NCI-H1092 treated with DMSO at 0.1 percent for 48 hours (cell line): ENCODE data around the gene HOXB2.

ENCODE experiments used
- DNase-seq: peaks from one replicate; lab custom pipeline; 2025; lab: John Stamatoyannopoulos, UW

Gene HOXB2

GRCh38 chr17:48565925-48566710 is 21.2 kb upstream of the HOXB2 start:
- DNase-seq: no peak

- DNase-seq: no peak
Observed at GRCh38 chr17:48565022-48565554, 20.2 kb upstream of the HOXB2 start.

- no peak for DNase-seq
Observed at GRCh38 chr17:48564188-48565021, 19.5 kb upstream of the HOXB2 start.

GRCh38 chr17:48563867-48564187 is 18.9 kb upstream of the HOXB2 start:
- no peak for DNase-seq

- no peak for DNase-seq
Observed at GRCh38 chr17:48563385-48563838, 18.5 kb upstream of the HOXB2 start.

- no peak for DNase-seq
Observed at GRCh38 chr17:48562934-48563333, 18.0 kb upstream of the HOXB2 start.

GRCh38 chr17:48561884-48562810 is 17.2 kb upstream of the HOXB2 start:
- no peak for DNase-seq

GRCh38 chr17:48559840-48560817 is 15.2 kb upstream of the HOXB2 start:
- no peak for DNase-seq

- no peak for DNase-seq
Observed at GRCh38 chr17:48559122-48559839, 14.4 kb upstream of the HOXB2 start.

GRCh38 chr17:48558831-48559121 is 13.9 kb upstream of the HOXB2 start:
- DNase-seq: no peak

GRCh38 chr17:48558057-48558830 is 13.3 kb upstream of the HOXB2 start:
- no peak for DNase-seq

GRCh38 chr17:48556576-48557401 is 11.9 kb upstream of the HOXB2 start:
- DNase-seq: no peak

GRCh38 chr17:48556229-48556575 is 11.3 kb upstream of the HOXB2 start:
- no peak for DNase-seq

- DNase-seq: peak; percentile 96
Observed at GRCh38 chr17:48555258-48556228, 10.6 kb upstream of the HOXB2 start.

- DNase-seq: no peak
Observed at GRCh38 chr17:48554412-48555257, 9.7 kb upstream of the HOXB2 start.

- no peak for DNase-seq
Observed at GRCh38 chr17:48553826-48554225, 8.9 kb upstream of the HOXB2 start.

- no peak for DNase-seq
Observed at GRCh38 chr17:48553190-48553547, 8.3 kb upstream of the HOXB2 start.
